NB4 (cell line): ENCODE data around the gene MT1X.

Source experiments
- DNase-seq: peaks from one replicate; pipeline ENCODE4 v3.0.0; 2010; ENCODE audit warnings: low read depth
- H3K4me3 ChIP-seq: one replicate; pipeline ENCODE4 v1.5.1; 2011; ENCODE audit warnings: mild to moderate bottlenecking, low read depth, low read length, moderate library complexity
- CTCF ChIP-seq: IDR thresholded peaks from one replicate; pipeline ENCODE4 v1.5.1; 2012; ENCODE audit warnings: low read depth, low read length
- MAX ChIP-seq: IDR thresholded peaks from 2 replicates; pipeline ENCODE4 v1.6.1; 2011; ENCODE audit warnings: low read depth, low read length
- MYC ChIP-seq: IDR thresholded peaks from 2 replicates; pipeline ENCODE4 v1.6.1; 2011; ENCODE audit warnings: low read depth, low read length
- POLR2A ChIP-seq: IDR thresholded peaks from 2 replicates; pipeline ENCODE4 v1.6.1; 2011; ENCODE audit warnings: mild to moderate bottlenecking; ENCODE audit not compliant: insufficient read length; ENCODE audit errors: extremely low read depth

MT1X gene

DNA sequence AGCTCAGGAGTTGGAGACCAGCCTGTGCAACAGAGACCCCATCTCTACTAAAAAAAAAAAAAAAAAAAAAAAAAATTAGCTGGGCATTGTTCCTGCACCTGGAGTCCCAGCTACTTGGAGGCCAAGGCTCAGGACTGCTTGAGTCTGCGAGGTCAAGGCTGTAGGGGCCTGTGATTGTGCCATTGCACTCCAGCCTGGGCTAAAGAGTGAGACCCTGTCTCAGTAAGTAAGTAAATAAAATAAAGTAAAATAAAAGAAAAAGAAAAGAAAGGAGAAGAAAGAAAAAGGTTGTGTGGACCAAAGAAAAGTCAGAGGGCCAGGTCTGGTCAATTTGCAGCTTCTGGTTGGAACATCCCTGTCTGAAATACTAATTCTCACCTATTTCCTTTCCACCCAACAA, 18.4 kb downstream of the MT1X start:
- no peak for DNase-seq
- no peak overlapping the region for H3K4me3 ChIP-seq
- TF ChIP-seq CTCF (no peak), MAX (no peak), POLR2A (no peak), MYC (no peak)

DNA sequence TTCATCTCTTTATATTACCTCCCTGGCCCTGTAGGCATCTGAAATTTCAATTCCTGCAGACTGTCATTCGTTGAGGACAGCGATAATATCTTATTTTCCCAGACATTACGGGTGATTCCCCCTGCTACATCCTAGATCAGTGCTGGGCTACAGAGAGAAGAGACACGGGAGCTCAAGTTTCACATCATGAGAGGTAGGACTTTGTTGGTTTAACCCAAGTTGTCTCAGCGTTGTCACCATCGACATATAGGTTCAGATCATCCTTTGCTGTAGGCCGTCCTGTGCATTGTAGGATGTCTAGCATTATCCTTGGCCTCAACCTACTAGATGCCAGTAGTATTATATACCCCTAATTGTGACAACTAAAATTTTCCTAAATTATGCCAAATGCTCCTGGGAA, 19.3 kb downstream of the MT1X start:
- no peak for TF ChIP-seq MAX
- no peak for TF ChIP-seq POLR2A
- no peak for TF ChIP-seq CTCF
- no peak for TF ChIP-seq MYC
- no peak overlapping the region for H3K4me3 ChIP-seq
- no peak for DNase-seq

- no peak for DNase-seq
- TF ChIP-seq CTCF (no peak), MYC (no peak), MAX (no peak), POLR2A (no peak)
- no peak overlapping the region for H3K4me3 ChIP-seq
Observed at GRCh38 chr16:56702836-56703235, 20.6 kb downstream of the MT1X start.

- no peak overlapping the region for H3K4me3 ChIP-seq
- peak; percentile 26 for DNase-seq
- TF ChIP-seq CTCF: no peak
- TF ChIP-seq MAX: no peak
- no peak for TF ChIP-seq MYC
- no peak for TF ChIP-seq POLR2A
Observed at GRCh38 chr16:56708525-56709442, 26.5 kb downstream of the MT1X start.

GRCh38 chr16:56709443-56710040, 27.3 kb downstream of the MT1X start:
- H3K4me3 ChIP-seq: no peak overlapping the region
- DNase-seq: no peak

More at GRCh38 chr16:56709443-56710040, 27.3 kb downstream of the MT1X start:
- no peak for TF ChIP-seq POLR2A
- TF ChIP-seq CTCF: no peak
- no peak for TF ChIP-seq MYC
- TF ChIP-seq MAX: no peak
